Peyer's patch (tissue), 4 donors: ENCODE measurements around the gene SGPL1.

Source experiments
- CTCF ChIP-seq, 6 experiments: fragments of 450-650 bp in 4 of 6; fragments of 200-600 bp in 2 of 6; sonication (generic) in 1 of 6; IDR thresholded peaks; one replicate each; pipeline ENCODE4 v1.5.1; 2017 to 2019; ENCODE audit warnings: antibody characterized with exemption in 6 of 6, mild to moderate bottlenecking in 3 of 6, moderate library complexity in 1 of 6
- POLR2A ChIP-seq, 2 donors: fragments of 450-650 bp; IDR thresholded peaks; one replicate each; pipeline ENCODE4 v1.5.1; 2017; ENCODE audit warnings: antibody characterized with exemption in 2 of 2, mild to moderate bottlenecking in 2 of 2, moderate library complexity in 2 of 2

GRCh38 chr10:70827086-70827757, 11.5 kb downstream of the SGPL1 start:
- TF ChIP-seq CTCF (IDR thresholded peaks at IDR 0.05) (no peak), POLR2A (IDR thresholded peaks at IDR 0.05) (no peak)
